ENCODE data around the gene P2RY2.
A peak's percentile ranks its signal among the peaks of the same experiment; 100 is the strongest.

P2RY2 gene

GRCh38 chr11:73237471-73238290 lies 19.6 kb downstream of the P2RY2 start:
- intact Hi-C loops (cut with DNase I) = no loop called here
- DNase-seq = peak in 4 of 10 donors; percentile 7 to 69 (median 66)

GRCh38 chr11:73239111-73239521 lies 21.0 kb downstream of the P2RY2 start:
- intact Hi-C loops (cut with DNase I) = no loop called here
- DNase-seq = peak in 3 of 10 donors; percentile 41 to 59 (median 52)

- intact Hi-C loops (cut with DNase I) = loop anchor here (5.0 kb wide), 2 partner anchors 317 to 407 kb away; no protein-coding TSS in a partner anchor
These were observed 21.6 kb downstream of the P2RY2 start for GRCh38 chr11:73239571-73240189.

GRCh38 chr11:73240190-73240781 lies 22.2 kb downstream of the P2RY2 start:
- DNase-seq = peak in 2 of 10 donors; percentile 33 to 69
- intact Hi-C loops (cut with DNase I) = loop anchor here (5.0 kb wide), 2 partner anchors 318 to 408 kb away; no protein-coding TSS in a partner anchor

More at GRCh38 chr11:73239571-73240189, 21.6 kb downstream of the P2RY2 start:
- DNase-seq = peak in 1 of 10 donors; percentile 10

- DNase-seq = peak in 1 of 10 donors; percentile 50
- intact Hi-C loops (cut with DNase I) = loop anchor here (5.0 kb wide), 2 partner anchors 319 to 409 kb away; no protein-coding TSS in a partner anchor
These were observed 23.2 kb downstream of the P2RY2 start for GRCh38 chr11:73241300-73241699.

- peak; percentile 33 to 97 (median 78) for DNase-seq
- intact Hi-C loops (cut with DNase I) = loop anchor here (2.0 to 5.0 kb wide), 3 partner anchors 58 to 410 kb away; no protein-coding TSS in a partner anchor
These were observed 24.4 kb downstream of the P2RY2 start for GRCh38 chr11:73242251-73243092.

- intact Hi-C loops (cut with DNase I) = loop anchor here (2.0 to 5.0 kb wide), 3 partner anchors 58 to 411 kb away; no protein-coding TSS in a partner anchor
- peak in 1 of 10 donors; percentile 27 for DNase-seq
These were observed 25.0 kb downstream of the P2RY2 start for GRCh38 chr11:73243093-73243485.

- DNase-seq = peak in 2 of 10 donors; percentile 10 to 12
- intact Hi-C loops (cut with DNase I) = loop anchor here (5.0 kb wide), 2 partner anchors 322 to 412 kb away; no protein-coding TSS in a partner anchor
These were observed 26.6 kb downstream of the P2RY2 start for GRCh38 chr11:73244589-73245240.

GRCh38 chr11:73245461-73245860 lies 27.4 kb downstream of the P2RY2 start:
- intact Hi-C loops (cut with DNase I) = no loop called here
- DNase-seq = peak in 3 of 10 donors; percentile 22 to 52 (median 40)

- intact Hi-C loops (cut with DNase I) = no loop called here
These were observed 28.2 kb downstream of the P2RY2 start for GRCh38 chr11:73246303-73246702.

GRCh38 chr11:73248526-73249185 lies 30.6 kb downstream of the P2RY2 start:
- intact Hi-C loops (cut with DNase I) = no loop called here
- peak in 1 of 10 donors; percentile 4 for DNase-seq

More at GRCh38 chr11:73246303-73246702, 28.2 kb downstream of the P2RY2 start:
- no peak for DNase-seq

- intact Hi-C loops (cut with DNase I) = no loop called here
- DNase-seq = peak in 1 of 10 donors; percentile 12
These were observed 31.2 kb downstream of the P2RY2 start for GRCh38 chr11:73249304-73249703.

GRCh38 chr11:73249853-73250783 lies 32.0 kb downstream of the P2RY2 start:
- intact Hi-C loops (cut with DNase I) = no loop called here
- peak in 2 of 10 donors; percentile 10 to 17 for DNase-seq

GRCh38 chr11:73252577-73253191 lies 34.6 kb downstream of the P2RY2 start:
- intact Hi-C loops (cut with DNase I) = no loop called here
- peak in 1 of 10 donors; percentile 11 for DNase-seq

- peak in 1 of 10 donors; percentile 52 for DNase-seq
- intact Hi-C loops (cut with DNase I) = no loop called here
These were observed 39.4 kb downstream of the P2RY2 start for GRCh38 chr11:73257342-73258103.

Data from posterior cingulate gyrus (tissue), 11 donors.